Measurements from ENCODE around the gene CIPC.
A peak's percentile ranks its signal among the peaks of the same experiment; 100 is the strongest.

CIPC gene

GRCh38 chr14:77125823-77126325 is 27.8 kb downstream of the CIPC start:
- DNase-seq (ENCODE audit: low read depth, low spot score) = no peak

DNA sequence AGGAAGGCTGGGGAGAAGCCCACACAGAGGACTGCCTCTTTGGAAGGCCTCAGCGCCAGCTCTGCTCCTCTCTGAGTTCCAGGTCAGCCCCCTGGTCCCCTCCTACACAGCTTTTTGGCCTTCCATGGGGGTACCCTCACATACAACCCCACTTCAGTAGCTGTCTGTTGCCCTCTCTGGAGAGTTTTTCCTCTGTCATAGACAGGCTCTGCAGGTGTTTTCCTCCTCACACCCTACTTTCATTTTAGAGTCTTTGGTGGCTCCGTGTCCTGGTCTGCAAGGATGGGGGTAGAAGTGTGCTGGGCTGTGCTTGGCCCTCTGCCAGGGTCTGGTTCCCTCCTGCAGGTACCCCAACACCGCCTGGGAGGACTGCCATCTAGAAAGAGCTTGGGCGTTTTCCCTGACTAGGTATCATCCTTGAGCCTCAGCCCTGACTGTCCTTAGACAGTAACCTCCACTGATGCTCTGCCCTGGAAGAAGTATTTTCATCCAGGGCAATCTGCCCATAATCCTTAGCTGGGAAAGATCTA is 28.5 kb downstream of the CIPC start:
- DNase-seq (ENCODE audit: low read depth, low spot score) = no peak

- DNase-seq (ENCODE audit: low read depth, low spot score) = no peak
These were observed 30.4 kb downstream of the CIPC start for GRCh38 chr14:77128414-77128891.

DNA sequence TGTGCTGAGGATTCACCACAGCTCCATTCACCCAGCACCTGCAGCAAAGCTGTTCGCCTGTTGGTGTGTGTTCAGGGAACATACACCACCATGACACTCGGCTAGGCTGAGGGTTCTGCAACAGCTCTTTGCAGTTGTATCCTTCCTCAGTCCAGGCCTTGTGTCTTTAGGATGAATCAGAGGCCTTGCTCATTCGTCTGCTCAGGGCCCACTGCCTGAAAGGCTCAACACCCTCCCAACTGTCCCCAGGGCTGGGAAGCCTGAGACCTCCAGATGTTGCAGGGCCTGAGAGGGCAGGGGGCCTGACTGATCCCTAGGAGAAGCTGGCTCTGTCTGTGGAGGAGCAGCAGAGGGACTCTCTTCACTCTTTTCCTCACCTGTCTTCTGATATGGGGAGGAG is 32.3 kb downstream of the CIPC start:
- no peak for DNase-seq (ENCODE audit: low read depth, low spot score)

- no peak for DNase-seq (ENCODE audit: low read depth, low spot score)
These were observed 33.1 kb downstream of the CIPC start for GRCh38 chr14:77131206-77131605.

DNA sequence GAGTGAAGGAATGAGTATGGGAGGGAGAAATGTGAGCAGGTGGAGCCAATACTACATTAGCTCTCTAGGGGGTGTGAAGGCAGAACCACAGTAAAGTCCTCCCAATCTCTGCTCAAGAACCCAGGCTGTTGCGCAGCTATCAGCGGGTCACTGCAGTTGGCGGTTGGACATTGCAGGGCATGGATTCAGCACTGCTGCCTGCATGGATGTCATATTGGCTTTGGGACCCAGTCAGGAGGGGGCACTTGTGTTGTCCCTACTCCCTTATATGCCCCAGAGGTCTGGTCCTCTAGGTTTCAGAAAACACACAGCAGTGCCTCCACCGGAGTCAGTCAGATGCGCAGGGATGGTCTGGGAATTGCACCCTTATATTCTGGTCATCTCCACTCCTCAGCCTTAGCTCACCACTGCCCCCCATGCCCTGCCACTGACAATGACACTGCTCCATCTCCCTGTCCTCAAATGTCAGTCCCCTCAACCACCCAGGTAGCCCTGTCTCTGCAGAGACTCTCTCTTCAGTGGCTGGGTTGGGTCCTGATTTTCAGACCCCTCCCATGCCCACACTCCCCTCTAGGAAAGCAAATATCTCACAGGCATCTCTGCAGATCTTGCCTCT is 33.9 kb downstream of the CIPC start:
- no peak for DNase-seq (ENCODE audit: low read depth, low spot score)

GRCh38 chr14:77133720-77134338 is 35.8 kb downstream of the CIPC start:
- DNase-seq (ENCODE audit: low read depth, low spot score) = peak; percentile 15

DNA sequence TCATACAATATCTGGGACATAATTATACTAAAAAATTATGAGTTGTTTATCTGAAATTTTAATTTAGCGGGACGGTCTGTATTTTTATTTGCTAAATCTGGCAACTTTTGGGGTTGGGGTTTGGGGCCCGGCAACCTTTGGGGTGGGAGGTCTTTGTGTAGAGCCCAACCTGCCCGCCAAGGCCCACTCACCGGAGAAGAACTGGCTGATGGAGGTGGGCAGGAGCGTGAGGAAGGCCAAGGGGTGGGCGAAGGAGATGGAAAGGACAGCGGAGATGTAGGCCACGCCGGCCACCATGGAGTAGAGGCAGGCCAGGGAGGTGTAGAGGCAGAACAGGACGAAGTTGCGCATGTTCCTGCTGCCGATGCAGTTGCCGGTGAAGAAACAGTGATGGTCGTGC is 41.0 kb downstream of the CIPC start:
- DNase-seq (ENCODE audit: low read depth, low spot score) = no peak

- DNase-seq (ENCODE audit: low read depth, low spot score) = no peak
These were observed 41.7 kb downstream of the CIPC start for GRCh38 chr14:77139540-77140358.

DNA sequence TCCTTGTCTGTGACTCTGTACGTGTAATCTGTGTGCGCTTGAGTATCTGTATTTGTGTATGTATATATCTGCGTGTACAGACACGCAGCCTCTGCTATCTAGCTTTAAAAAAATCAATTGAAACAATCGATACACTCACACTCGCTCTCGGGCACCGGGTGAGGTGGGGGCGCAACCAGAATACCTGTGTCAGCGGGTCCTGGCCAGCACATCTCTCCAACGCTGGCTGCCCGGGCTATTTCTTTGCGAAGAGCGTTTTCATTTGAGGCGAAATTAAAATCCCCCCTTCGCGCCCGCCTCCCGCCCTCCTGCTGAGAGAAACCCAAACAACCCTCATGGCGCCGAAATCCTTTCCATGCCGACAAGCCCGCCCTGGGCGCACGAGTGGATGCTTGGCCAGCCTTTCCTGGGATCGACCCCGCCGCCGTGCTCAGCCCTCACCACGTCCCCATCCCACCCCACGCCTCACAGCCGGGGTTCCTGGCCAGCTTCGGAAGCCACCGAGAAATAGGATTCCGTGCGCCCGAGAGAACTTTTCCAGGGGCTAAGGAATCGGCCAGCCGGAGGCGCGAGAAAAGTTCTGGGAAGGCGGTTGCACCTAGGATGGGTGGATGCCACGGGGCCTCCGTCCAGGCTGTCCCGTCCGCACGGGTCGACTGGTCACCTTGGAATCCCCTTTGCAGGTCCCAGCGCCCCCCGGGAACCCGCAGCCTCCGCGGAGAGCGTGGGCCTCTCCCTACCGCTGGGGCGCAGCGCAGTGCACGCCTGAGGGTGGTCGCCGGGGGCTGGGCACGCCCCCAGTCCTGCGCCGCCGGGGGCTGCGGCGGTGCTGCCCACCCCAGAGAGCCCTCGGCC is 42.5 kb downstream of the CIPC start:
- no peak for DNase-seq (ENCODE audit: low read depth, low spot score)

- no peak for DNase-seq (ENCODE audit: low read depth, low spot score)
These were observed 43.4 kb downstream of the CIPC start, which contains the start of gene ZDHHC22 for GRCh38 chr14:77141214-77142004. Gene ZDHHC22, minus strand, starts transcription at chr14:77141791. Its CDS starts 2,053 bp downstream, at chr14:77139738.

GRCh38 chr14:77142005-77142800 is 44.1 kb downstream of the CIPC start:
- no peak for DNase-seq (ENCODE audit: low read depth, low spot score)

- no peak for DNase-seq (ENCODE audit: low read depth, low spot score)
These were observed 45.0 kb downstream of the CIPC start for GRCh38 chr14:77143071-77143470.

- no peak for DNase-seq (ENCODE audit: low read depth, low spot score)
These were observed 46.5 kb downstream of the CIPC start for GRCh38 chr14:77144412-77145115.

DNA sequence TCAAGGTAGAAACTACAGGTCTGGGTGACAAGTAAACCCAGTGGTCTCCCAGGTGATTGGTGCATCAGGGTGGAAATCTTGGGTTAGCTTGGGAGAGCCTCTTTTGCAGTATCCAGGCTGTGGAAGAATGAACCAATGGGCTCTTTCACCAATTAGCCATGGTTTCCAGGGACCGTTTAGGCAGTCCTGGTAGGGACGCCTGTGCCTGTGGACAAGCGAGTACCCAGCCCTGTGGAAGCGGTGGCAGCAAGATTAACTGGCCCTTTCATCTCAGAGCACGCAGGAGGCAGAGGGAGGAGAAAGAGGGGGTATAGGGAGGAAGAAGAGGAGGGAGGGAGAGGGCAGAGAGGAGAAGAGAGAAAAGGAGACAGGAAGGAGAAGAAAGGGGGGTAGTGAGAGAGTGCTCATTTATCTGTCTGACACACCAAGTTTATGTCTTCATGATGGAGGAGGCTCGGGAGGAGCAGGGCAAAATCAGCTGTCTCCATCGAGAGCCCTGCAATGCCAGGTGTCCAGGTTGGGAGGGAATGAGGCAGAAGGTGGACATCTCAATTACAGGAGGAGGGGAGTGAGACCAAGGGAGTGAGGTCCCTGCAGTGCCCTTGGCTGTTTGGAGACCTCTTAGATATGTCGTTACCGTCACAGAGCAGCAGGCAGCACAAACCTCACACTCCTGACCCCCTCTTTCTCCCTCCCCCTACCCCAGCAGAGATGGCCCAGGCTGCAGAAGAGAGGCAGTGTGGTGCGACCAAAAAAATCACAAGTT is 48.1 kb downstream of the CIPC start:
- DNase-seq (ENCODE audit: low read depth, low spot score) = no peak

- DNase-seq (ENCODE audit: low read depth, low spot score) = no peak
These were observed 50.6 kb downstream of the CIPC start for GRCh38 chr14:77148510-77149231.

DNA sequence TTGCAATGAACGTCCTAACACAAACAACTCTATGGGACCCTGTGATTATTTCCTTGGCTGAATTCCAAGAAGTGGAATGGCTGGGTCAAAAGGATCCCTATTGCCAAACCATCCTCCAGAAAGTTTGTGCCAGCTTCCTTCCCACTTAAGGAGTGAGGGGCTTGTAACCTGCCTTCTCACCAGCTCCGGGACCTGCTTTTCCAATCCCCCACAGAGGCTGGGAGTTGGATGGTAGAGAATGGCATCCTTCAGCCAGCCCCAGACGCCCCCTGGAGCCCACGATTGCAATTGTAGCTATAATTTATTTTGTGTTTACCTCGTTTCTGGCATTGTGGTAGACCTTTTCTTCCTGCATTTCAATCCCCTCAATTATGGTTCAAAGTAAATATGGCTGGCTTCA is 53.2 kb downstream of the CIPC start:
- no peak for DNase-seq (ENCODE audit: low read depth, low spot score)

All from smooth muscle cell of the brain vasculature (primary cell).